Suppressor macrophage treated with lipopolysaccharide for 4 hours (primary cell): ENCODE data around the gene ZNF813.
"Not testable (repeated sequence)": the region's sequence is repeated elsewhere in the genome, so short reads cannot be mapped to it uniquely, and the experiment has no call there.

ENCODE experiments used
- DNase-seq: peaks from one replicate; pipeline ENCODE4 v3.0.0-alpha.2; 2020

The ZNF813 gene

DNA sequence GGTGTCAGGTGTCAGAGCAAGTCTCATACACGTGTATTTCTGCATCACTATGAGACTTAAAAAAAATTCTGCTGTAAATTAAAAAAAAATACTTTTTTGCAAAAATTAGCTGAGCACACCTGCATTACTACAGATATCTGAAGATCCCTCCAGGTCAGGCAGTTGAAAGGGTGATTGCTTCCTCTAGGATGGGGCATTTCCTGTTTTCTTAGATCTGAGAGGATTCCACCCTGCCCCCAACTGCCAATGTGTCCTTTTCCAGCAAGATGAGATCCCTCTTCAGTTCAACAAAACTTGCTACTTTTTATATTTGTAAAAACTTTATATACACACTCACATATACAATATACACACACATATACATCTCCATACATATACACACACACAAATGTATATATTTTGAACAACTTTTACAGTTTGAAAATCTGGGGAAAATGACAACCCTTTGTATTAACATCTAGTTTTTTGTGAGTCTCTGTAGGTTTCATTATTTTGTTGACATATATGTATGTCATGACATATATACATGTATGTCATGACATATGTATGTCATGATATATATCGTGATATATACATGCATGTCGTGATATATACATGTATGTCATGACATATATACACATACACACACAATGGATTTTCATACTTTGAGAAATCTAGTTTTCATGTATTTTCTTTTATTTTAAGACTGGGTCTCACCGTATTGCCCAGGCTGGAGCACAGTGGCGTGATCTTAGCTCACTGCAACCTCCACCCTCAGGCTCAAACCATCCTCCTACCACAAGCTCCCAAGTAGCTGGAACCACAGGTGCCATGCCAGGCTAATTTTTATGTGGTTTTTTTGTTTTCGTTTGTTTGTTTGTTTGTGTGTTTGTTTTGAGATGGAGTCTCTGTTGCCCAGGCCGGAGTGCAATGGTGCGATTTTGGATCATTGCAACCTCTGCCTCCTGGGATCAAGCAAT, 17.8 kb downstream of the ZNF813 start:
- no peak for DNase-seq

DNA sequence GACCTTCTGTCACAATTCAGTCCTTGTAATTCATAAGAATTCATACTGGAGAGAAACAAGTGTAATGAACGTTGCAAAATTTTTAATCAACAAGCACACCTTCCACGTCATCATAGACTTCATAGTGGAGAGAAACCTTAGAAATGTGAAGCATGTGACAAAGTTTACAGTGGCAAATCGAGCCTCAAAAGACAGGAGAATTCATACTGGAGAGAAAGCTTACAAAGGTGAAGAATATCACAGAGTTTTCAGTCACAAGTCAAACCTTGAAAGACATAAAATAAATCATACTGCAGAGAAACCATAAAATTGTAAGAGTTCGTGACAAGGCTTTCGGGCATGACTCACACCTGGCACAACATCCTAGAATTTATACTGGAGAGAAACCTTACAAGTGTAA, 24.6 kb downstream of the ZNF813 start:
- DNase-seq: no peak

DNA sequence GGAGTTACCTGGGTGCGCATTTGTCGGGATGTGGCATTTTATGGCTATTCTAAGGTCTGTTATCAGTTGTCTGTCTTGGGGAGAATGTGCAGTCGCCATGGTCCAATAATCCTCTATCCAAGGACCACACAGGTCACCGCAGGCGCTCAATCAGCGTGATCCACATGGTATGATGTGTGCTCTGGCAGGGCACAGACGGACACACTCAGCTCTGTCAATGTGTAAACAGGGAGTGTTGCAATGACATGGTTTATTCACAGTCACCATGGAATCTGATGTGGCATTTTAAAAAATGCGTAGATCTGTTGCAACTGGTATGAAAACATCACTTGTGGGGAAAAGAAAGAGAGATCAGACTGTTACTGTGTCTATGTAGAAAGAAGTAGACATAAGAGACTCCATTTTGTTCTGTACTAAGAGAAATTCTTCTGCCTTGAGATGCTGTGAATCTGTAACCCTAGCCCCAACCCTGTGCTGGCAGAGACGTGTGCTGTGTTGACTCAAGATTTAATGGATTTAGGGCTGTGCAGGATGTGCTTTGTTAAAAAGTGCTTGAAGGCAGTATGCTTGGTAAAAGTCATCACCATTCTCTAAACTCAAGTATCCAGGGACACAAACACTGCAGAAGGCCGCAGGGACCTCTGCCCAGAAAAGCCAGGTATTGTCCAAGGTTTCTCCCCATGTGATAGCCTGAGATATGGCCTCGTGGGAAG, 29.9 kb downstream of the ZNF813 start:
- DNase-seq: not testable (repeated sequence)

DNA sequence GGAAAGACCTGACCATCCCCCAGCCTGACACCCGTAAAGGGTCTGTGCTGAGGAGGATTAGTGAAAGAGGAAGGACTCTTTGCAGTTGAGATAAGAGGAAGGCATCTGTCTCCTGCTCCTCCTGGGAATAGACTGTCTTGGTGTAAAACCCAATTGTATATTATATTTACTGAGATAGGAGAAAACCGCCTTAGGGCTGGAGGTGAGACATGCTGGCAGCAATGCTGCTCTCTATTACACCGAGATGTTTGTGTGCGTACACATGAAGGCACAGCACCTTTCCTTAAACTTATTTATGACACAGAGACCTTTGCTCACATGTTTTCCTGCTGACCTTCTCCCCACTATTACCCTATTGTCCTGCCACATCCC, 30.5 kb downstream of the ZNF813 start:
- DNase-seq: not testable (repeated sequence)

DNA sequence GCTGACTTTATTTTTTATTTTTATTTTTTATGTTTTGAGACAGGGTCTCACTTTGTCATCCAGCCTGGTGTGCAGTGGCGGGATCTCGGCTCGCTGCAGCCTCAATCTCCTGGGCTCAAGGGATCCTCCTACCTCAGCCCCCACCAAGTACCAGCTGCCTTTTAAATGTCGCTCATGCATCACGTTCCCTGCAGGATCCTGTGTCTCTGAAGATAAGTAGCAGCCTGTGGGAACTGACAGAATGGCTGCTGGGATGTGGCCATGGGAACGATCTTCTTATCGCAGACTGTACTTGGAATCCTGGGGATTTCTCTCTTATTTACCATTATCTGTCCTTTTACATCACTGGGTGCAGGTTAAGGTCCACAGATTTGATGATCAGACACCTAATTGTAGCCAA, 35.6 kb downstream of the ZNF813 start:
- DNase-seq: not testable (repeated sequence)

DNA sequence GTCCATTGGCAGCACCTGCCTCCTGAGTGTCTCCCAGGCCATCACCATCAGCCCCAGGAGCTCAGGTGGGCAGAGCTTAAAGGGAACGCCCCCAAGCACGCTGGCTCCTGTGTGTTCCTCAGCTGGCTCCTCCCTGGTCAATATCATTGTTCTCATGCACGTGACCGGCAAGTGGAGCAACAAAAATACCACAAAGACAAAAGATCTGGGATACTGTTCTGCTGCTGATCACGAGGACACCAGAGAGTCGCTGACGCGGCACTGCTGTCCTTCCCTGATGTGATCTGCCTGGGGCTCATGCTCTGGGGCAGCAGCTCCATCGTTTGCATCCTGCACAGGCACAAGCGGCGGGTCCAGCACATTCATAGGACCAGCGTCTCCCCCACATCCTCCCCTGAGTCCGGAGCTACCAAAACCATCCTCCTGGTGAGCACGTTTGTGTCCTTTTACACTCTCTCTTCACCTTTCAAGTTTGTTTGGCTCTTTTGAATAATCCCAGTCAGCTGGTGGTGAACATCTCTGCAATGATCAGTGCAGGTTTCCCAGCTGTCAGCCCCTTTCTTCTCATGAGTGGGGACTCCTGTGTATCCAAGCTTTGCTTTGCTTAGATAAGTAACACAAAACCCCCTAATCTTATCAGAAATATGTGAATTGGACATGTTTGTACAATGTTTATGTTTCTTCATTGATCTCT, 36.3 kb downstream of the ZNF813 start:
- not testable (repeated sequence) for DNase-seq

DNA sequence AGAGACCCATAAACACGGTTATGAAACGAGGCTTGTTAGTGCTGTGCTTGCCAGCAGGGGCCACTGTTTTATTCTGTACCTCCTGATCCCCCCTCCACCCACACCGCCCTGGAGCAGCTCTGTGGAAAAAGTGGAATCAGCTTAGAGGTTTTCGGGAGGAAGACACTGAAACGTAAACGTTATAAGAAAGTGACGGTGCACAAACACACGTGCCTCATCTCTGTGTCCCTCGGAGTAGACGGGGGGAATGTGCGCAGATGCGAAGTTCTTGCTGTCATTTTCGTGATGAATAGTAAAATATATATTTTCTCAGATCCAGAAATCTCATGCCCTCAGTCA, 36.8 kb downstream of the ZNF813 start:
- not testable (repeated sequence) for DNase-seq

DNA sequence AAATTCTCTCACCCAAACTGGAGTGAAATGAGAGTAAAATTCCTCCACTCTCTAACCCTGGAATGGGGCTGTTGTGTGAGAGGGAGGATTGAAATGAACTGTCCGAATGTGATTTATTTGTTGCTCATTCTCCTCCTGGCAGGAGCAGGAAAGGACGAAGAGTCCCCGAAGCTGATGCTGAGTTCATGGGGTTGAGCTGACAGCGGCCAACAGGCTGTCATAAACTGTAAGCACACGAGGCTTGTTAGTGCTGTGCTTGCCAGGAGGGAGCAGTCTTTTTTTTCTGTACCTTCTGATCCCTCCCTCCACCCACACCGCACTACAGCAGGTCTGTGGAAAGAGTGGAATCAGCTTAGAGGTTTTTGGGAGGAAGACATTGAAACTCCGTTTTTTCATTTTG, 37.4 kb downstream of the ZNF813 start:
- no peak for DNase-seq

DNA sequence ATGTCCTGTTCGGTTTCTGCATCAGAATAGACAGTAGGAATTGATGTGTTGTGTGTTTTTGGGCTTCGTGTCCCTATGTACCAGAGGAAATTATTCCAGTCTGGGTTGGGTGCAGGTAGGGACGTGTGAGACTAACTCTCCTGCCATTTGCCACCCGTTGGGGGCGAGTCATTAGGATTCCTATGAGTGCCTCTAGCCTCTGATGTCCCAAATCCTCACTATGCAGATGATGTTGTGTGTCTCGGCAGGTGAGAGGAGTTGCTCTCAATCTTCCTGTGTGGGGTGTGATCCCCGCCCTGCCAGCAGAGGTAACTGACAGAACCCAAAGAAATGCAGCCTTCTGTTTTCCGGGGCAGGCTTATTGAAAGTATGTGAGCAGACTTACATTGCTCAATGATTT, 39.2 kb downstream of the ZNF813 start:
- no peak for DNase-seq

DNA sequence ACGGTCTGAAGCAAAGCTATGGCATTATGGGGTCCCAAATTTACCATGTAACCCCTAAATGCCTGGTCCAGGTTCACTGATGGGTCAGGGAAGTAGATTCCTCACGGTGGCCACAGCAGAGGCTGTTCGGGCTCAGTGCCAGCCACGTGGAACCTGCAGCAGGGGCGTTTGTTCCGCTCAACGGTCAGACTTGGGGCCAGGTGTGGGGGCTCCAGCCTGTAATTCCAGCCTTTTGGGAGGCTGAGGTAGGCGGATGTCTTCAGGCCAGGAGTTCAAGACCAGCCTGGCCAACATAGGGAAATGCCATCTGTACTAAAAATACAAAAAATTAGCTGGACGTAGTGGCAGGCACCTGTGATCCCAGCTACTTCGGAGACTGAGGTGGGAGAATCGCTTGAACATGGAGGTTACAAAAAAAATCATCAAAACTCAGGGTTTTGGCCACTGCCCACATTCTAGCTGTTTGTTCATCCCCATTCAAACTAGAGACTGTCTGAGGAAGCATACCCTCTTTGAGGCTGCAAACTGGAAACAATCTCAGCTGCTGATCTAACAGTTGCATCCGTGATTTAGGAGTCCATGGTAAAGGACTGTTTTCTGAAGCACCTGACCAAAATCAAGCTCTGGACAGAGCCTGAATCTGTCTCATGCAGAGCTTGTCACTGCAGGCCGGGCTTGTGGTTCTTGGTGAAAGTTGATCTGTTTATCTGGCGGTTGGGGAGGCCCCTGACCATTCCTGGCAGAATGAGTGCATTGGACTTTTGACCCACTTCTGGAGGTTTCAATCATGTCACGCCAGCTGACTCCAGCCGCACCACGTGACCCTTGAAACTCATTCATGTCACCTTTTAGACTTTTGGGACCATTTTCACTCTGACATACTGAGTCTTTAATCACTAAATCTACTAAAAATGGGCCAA, 40.2 kb downstream of the ZNF813 start:
- DNase-seq: no peak

DNA sequence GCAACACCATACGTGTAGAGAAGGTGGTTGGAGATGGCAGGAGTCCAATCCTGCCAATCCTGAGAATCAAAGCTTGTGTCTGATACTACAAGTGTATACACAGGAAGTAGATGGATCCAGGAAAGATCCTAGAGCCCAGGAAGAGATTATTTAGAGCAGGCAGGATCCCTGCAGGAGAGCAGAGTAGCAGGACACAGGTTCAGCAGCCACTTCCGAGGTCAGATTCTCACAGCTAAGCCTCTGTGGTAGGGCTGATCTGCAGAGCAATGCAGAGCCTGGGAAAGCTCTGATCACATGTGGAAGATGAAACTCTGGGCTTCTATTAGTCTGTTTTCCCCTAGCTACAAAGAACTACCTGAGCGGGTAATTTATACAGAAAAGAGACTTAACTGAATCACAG, 41.9 kb downstream of the ZNF813 start:
- no peak for DNase-seq

DNA sequence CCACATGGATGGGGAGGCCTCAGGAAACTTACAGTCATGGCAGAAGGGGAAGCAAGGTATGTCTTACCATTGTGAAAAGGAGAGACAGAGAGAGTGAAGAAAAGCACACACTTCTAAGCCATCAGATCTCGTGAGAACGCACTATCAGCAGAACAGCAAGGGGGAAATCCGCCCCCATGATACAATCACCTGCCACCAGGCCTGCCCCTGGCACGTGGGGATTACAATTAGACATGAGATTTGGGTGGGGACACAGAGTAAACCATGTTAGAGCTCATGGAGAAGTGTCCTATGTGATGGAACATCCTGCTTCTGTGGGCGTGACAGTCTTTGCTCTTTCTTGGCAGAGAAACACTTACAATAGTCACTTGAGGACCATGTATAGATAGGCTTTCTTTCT, 42.3 kb downstream of the ZNF813 start:
- DNase-seq: no peak

DNA sequence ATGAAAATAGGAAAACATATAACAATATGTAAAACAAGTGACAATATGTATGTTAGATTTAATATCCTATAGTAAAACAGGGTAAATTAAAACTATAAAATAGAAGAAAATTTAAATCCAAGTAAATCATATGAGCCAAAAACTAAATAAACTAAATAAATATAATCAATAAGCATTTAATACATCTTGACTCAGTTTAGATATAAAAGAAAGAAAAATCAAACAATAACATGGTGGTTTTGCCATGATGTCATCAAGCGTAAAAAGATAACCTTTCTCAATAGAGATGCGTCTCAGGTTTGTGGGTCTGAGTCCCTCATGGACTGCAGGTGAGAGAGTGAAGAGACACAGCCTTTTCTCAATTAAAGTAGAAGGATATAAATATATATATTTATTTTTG, 43.8 kb downstream of the ZNF813 start:
- no peak for DNase-seq

DNA sequence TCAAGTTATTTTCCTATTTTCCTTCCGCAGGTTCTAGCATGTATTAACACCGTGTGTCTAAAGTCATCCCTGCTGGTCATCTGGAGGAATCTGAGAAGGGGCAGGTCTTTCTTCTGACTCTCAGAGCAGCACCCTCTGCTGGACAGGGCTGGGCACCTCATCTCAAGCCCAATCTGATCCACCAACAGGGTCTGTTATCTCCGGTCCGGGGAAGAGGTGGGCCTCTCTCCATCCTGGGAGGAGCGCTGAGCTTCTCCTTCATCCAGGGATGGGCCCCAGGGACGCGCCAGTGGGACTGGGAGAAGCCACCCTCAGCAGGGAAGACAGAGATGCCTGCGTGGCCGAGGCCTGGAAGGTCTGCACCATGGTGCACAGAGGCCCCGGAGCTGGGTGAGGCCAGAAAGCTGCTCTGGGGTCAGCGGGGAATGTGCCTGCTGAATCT, 44.4 kb downstream of the ZNF813 start:
- peak; percentile 66 for DNase-seq

DNA sequence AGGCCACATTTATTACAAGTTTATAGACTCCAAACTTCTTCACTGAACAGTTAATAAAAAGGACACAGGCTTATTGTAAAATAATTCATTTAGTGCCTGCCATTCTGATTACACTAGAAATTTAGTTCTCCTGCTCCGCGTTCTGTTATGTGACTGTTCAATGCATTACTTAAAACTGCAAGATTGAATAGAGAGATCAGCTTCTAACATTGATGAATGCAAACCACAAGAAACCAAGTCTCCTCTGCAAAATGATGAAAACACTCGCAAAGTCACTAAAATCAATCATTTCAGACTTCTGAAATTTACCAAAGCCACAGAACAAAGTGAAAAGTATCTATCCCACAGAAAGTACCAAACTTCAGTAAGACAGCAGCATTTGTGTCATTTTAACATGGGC, 47.5 kb downstream of the ZNF813 start:
- DNase-seq: not testable (repeated sequence)

DNA sequence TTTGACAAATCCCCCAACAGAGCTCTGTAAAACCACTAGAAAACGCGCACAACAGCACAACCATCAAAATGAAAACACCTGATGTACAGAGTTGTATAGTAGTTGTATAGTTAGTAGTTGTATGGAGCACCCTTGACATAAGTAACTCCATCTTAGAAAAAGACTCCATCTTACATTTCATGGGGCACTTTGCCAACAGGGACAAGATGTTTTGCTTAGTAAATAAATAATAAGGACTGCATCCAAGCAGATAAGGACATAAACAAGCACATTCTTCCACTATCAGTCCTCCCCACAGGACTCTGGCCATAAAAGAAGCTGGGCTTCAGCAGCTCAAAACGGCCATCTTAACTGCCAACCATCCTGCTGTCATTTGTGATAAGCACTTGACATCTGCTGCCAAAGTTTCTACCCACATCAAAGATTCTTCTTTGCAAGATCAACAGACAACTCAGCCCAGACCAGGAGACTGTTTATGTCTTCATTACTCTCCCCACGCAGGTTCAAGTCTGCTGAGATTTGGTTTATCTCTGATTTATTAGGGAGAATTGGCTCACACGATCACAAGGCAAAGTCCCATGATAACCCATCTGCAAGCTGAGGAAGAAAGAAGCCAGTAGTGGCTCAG, 49.7 kb downstream of the ZNF813 start:
- DNase-seq: no peak

DNA sequence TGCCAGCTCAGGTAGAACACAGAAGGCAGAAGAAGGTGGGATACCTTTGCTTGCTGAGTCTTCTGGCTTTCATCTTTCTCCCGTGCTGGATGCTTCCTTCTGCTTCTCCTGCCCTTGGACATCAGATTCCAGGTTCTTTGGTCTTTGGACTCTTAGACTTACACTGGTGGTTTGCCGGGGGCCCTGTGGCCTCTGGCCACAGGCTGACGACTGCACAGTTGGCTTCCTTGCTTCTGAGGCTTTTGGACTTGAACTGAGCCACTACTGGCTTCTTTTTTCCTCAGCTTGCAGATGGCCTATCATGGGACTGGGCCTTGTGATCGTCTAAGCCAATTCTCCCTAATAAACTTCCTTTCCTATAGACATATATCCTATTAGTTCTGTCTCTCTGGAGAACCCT, 50.6 kb downstream of the ZNF813 start:
- DNase-seq: no peak

DNA sequence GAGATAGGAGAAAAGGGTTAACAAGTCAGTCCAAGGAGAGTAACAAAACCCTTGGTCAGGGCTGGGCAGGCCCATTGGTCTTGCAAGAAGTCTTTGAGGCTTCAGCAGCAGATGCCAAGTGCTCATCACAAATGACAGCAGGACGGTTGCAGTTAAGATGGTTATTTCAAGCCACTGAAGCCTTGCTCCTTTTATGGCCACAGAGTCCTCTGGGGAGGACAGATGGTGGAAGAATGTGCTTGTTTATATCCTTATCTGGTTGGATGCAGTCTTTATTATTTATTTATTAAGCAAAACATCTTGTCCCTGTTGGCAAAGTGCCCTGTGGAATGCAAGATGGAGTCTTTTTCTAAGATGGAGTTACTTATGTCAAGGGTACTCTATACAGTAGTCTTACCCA, 51.2 kb downstream of the ZNF813 start:
- DNase-seq: no peak

DNA sequence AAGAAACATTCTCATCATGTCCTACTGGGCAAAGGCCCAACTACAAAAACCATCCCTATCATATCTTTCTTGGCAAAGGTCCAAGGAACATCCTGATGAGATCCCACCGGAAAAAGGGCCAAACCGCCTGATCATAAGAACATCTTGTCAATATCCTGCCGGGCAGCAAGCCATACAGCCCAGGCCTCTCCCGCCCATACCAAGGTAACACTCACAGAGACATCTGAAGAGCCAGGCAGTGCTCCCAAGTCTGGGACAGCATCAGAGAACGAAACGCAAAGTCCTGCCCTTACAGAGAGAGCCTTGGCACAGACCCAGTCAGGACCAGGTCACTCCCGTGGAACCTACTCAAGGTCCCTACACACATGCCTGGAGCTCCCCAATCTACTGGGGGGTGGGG, 51.9 kb downstream of the ZNF813 start:
- DNase-seq: no peak

DNA sequence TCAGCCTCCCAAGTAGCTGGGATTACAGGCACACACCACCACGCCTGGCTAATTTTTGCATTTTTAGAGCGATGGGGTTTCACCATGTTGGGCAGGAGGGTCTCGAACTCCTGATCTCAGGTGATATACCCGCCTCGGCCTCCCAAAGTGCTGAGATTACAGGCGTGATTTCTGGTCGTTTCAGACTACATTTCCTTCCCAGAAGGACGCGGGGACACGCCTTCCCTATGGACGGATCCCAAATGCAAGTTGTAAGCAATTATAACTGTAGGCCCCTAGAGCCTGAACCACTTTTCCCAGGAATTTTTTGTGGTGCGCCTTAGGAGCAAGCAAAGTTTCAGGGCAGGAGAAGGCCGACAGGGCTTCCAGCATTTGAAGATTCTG, 52.6 kb downstream of the ZNF813 start:
- DNase-seq: no peak

DNA sequence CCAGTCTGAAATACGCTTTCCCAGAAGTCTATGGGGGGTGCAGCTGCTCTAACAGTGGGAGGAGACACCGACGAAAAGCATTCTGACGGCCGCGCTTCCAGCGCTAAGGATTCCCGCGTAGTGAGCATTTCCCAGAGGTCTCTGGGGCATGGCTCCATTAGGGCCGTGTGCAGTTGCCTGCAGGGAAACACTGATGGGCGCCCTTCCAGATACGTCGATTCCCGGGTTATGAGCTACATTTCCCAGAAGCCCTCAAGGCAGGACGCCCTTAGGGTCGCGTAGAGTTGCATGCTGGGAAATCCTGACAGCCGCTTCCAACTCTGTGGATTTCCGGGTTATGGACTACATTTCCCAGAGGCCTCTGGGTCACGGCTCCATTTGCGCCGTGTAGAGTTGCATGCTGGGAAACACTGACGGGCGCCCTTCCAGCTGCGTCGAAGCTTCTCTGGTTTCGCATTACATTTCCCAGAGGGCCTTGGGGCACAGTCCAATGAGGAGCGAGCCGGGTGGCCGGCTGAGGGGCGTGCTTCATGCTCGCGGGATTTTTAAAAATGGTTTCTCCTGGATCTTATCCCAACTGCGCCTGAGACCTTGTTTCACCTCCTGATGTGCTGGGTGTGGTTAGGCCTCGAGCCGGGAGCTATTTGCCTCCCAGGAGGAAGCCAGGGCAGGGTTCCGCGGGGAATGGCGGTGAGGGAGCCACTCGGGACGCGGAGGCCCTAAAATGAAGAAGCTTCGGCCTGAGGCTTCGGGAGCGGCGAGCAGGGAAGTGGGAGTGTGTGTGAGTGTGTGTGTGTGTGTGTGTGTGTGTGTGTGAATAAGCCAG, 53.2 kb downstream of the ZNF813 start:
- DNase-seq: peak; percentile 95
